Renal cortex interstitium (tissue), 3 donors: Measurements from ENCODE around the gene ZFP42. TPM values are rescaled to one million over a fixed set of nuclear protein-coding genes. Genes with fewer than 3 reads are reported as not detected.

Experiments
- polyA plus RNA-seq, 3 donors: library from polyadenylated mRNA; unstranded; fragments of 120-200 nt; gene quantifications; one replicate each; pipeline ENCODE4 v1.2.1, GENCODE V29; 2013; ENCODE audit not compliant: insufficient read length in 3 of 3

Gene ZFP42
- polyA plus RNA-seq, 3 donors: 1.0 to 1.8 (median 1.3) TPM

Other genes starting within 250 kb of the ZFP42 start
- not detected for gene TRIML2, start 113.8 kb downstream of the ZFP42 start, polyA plus RNA-seq
- not detected for gene TRIML1, start 143.7 kb downstream of the ZFP42 start, polyA plus RNA-seq